ENCODE measurements around the gene TNIK.

DNA sequence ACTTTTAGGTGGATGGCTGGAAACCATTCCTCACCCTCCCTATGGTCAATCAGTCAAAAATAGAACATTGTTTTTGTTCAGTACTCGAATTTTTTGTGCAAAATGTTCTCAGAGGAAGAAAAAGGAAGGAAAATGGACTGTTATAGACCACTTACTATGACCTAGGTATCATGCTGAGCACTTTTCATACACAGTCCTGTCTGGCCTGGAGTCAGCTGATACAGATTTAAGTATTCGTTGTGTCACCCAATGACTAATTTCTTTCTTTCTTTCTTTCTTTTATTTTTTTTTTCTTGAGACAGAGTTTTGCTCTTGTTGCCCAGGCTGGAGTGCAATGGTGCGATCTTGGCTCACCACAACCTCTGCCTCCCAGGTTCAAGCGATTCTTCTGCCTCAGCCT lies 29.1 kb upstream of the TNIK start:
- TF ChIP-seq, protein P1, sequence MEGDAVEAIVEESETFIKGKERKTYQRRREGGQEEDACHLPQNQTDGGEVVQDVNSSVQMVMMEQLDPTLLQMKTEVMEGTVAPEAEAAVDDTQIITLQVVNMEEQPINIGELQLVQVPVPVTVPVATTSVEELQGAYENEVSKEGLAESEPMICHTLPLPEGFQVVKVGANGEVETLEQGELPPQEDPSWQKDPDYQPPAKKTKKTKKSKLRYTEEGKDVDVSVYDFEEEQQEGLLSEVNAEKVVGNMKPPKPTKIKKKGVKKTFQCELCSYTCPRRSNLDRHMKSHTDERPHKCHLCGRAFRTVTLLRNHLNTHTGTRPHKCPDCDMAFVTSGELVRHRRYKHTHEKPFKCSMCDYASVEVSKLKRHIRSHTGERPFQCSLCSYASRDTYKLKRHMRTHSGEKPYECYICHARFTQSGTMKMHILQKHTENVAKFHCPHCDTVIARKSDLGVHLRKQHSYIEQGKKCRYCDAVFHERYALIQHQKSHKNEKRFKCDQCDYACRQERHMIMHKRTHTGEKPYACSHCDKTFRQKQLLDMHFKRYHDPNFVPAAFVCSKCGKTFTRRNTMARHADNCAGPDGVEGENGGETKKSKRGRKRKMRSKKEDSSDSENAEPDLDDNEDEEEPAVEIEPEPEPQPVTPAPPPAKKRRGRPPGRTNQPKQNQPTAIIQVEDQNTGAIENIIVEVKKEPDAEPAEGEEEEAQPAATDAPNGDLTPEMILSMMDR (IDR thresholded peaks at IDR 0.05), result no peak
- TF ChIP-seq POLR2A (IDR thresholded peaks at IDR 0.05; ENCODE audit: low read depth) (no peak), EP300 (IDR thresholded peaks at IDR 0.05) (no peak)

Data from esophagus muscularis mucosa (tissue), 4 donors.